ENCODE results near the gene DEFB132. TPM values are rescaled to one million over a fixed set of nuclear protein-coding genes. Genes with fewer than 3 reads are reported as not detected.

The DEFB132 gene
- total and polyA plus RNA-seq, 2 donors (not counting 1 experiment from before 2014, with no cell fraction given): not detected

GRCh38 chr20:273884-274283, 16.4 kb downstream of the DEFB132 start:
- Mint-ChIP-seq H3K27me3 (no peaks in the 10 kb centered on the region), H3K9me3 (ENCODE audit: insufficient read depth) (no peaks in the 10 kb centered on the region), H3K27ac (no peak overlapping the region), H3K4me3 (no peak overlapping the region), H3K4me1 (peaks cover 2% of the 10 kb centered on the region)
- intact Hi-C loops (cut with micrococcal nuclease): no loop called here
- no peak for TF ChIP-seq CTCF (IDR thresholded peaks at IDR 0.05)
- no peak for TF ChIP-seq EZH2 (IDR thresholded peaks at IDR 0.05; ENCODE audit: borderline replicate concordance, insufficient read depth, low read depth, low read length, poor library complexity, severe bottlenecking)
- no peaks in the 10 kb centered on the region for H4K20me1 ChIP-seq (ENCODE audit: control insufficient read depth, insufficient read depth, low read length, poor library complexity, severe bottlenecking)
- H2AFZ ChIP-seq (ENCODE audit: insufficient read depth, low read depth, low read length, poor library complexity, severe bottlenecking): no peak overlapping the region
- ChIA-PET CTCF (interaction anchor here (0.7 to 1.3 kb wide), 4 partner anchors 8 to 499 kb away, joined by 3 to 5 read pairs (median 4); no protein-coding TSS in a partner anchor), POLR2A (no interaction called here)
- no peak overlapping the region for H3K9ac ChIP-seq (ENCODE audit: low read length)
- no peaks in the 10 kb centered on the region for H3K79me2 ChIP-seq (ENCODE audit: control insufficient read depth, insufficient read depth, low read length)
- H3K4me3 ChIP-seq (ENCODE audit: control extremely low read depth in 1 of 5, extremely low read depth in 1 of 5, insufficient read depth in 1 of 5, low read depth in 2 of 5, low read length in 4 of 5): no peak overlapping the region
- H3K27me3 ChIP-seq (replicated peaks in 1 of 4; ENCODE audit: control extremely low read depth in 1 of 4, control insufficient read depth in 3 of 4, insufficient read depth in 4 of 4, low read length in 3 of 4): no peaks in the 10 kb centered on the region
- H3K9me3 ChIP-seq (ENCODE audit: control extremely low read depth in 1 of 3, control insufficient read depth in 2 of 3, insufficient read depth in 1 of 3, low read length in 2 of 3): no peaks in the 10 kb centered on the region
- peaks cover 0 to 11% of the 10 kb centered on the region in 2 experiments for H3K36me3 ChIP-seq (replicated peaks in 1 of 2; ENCODE audit: control extremely low read depth in 1 of 2, control insufficient read depth in 1 of 2, extremely low read depth in 1 of 2, insufficient read depth in 2 of 2, low read length in 1 of 2)
- no peak overlapping the region for H3K27ac ChIP-seq (ENCODE audit: low read length in 2 of 2)
- WGBS (ENCODE audit: insufficient coverage): 89% methylated on average over 2 of the region's 3 CpGs
- no peaks in the 10 kb centered on the region for H3K4me1 ChIP-seq (ENCODE audit: control insufficient read depth in 2 of 2, insufficient read depth in 2 of 2, low read length in 2 of 2)
- ATAC-seq (ENCODE audit: low read depth): no peak
- no peak overlapping the region for H3K4me2 ChIP-seq (replicated peaks; ENCODE audit: low read depth, low read length, poor library complexity, severe bottlenecking)
- DNase-seq: no peak

- 95% methylated on average over 5 of the region's 7 CpGs for WGBS (ENCODE audit: insufficient coverage)
- no peak overlapping the region for H3K9ac ChIP-seq (ENCODE audit: low read length)
Measured at GRCh38 chr20:275791-276190, 18.3 kb downstream of the DEFB132 start.

More at GRCh38 chr20:275791-276190, 18.3 kb downstream of the DEFB132 start:
- Histone ChIP-seq H3K4me1 (ENCODE audit: control insufficient read depth in 2 of 2, insufficient read depth in 2 of 2, low read length in 2 of 2) (no peaks in the 10 kb centered on the region), H3K27ac (ENCODE audit: low read length in 2 of 2) (no peak overlapping the region), H3K4me3 (ENCODE audit: control extremely low read depth in 1 of 5, extremely low read depth in 1 of 5, insufficient read depth in 1 of 5, low read depth in 2 of 5, low read length in 4 of 5) (no peak overlapping the region), H3K27me3 (replicated peaks in 1 of 4; ENCODE audit: control extremely low read depth in 1 of 4, control insufficient read depth in 3 of 4, insufficient read depth in 4 of 4, low read length in 3 of 4) (no peaks in the 10 kb centered on the region), H2AFZ (ENCODE audit: insufficient read depth, low read depth, low read length, poor library complexity, severe bottlenecking) (no peak overlapping the region), H3K79me2 (ENCODE audit: control insufficient read depth, insufficient read depth, low read length) (no peaks in the 10 kb centered on the region), H3K4me2 (replicated peaks; ENCODE audit: low read depth, low read length, poor library complexity, severe bottlenecking) (no peak overlapping the region), H3K36me3 (replicated peaks in 1 of 2; ENCODE audit: control extremely low read depth in 1 of 2, control insufficient read depth in 1 of 2, extremely low read depth in 1 of 2, insufficient read depth in 2 of 2, low read length in 1 of 2) (peaks cover 0 to 13% of the 10 kb centered on the region in 2 experiments), H4K20me1 (ENCODE audit: control insufficient read depth, insufficient read depth, low read length, poor library complexity, severe bottlenecking) (no peaks in the 10 kb centered on the region), H3K9me3 (ENCODE audit: control extremely low read depth in 1 of 3, control insufficient read depth in 2 of 3, insufficient read depth in 1 of 3, low read length in 2 of 3) (no peaks in the 10 kb centered on the region)
- CTCF ChIA-PET: no interaction called here
- POLR2A ChIA-PET: interaction anchor here (0.6 kb wide), 1 partner anchor 174 kb away, joined by 3 read pairs; no protein-coding TSS in a partner anchor
- Mint-ChIP-seq H3K4me3 (no peak overlapping the region), H3K27me3 (no peaks in the 10 kb centered on the region), H3K9me3 (ENCODE audit: insufficient read depth) (no peaks in the 10 kb centered on the region), H3K4me1 (peaks cover 2% of the 10 kb centered on the region), H3K27ac (no peak overlapping the region)
- ATAC-seq (ENCODE audit: low read depth) (no peak), DNase-seq (no peak)
- intact Hi-C loops (cut with micrococcal nuclease): no loop called here
- no peak for TF ChIP-seq EZH2 (IDR thresholded peaks at IDR 0.05; ENCODE audit: borderline replicate concordance, insufficient read depth, low read depth, low read length, poor library complexity, severe bottlenecking)
- no peak for TF ChIP-seq CTCF (IDR thresholded peaks at IDR 0.05)
